Muscle layer of colon (tissue), 2 donors: ENCODE data around the gene PDE12.

Source experiments
- H3K27ac ChIP-seq: one replicate; pipeline ENCODE4 v1.7.0; 2013; ENCODE audit warnings: low read depth, mild to moderate bottlenecking, low read length, moderate library complexity
- H3K27me3 ChIP-seq, 2 donors: one replicate each; pipeline ENCODE4 v1.7.0; 2013; ENCODE audit warnings: low read length in 2 of 2, mild to moderate bottlenecking in 2 of 2; ENCODE audit not compliant: insufficient read depth in 2 of 2, control insufficient read depth in 1 of 2
- H3K36me3 ChIP-seq: one replicate; pipeline ENCODE4 v1.7.0; 2013; ENCODE audit warnings: mild to moderate bottlenecking, low read length; ENCODE audit not compliant: insufficient read depth
- H3K4me1 ChIP-seq: one replicate; pipeline ENCODE4 v1.7.0; 2013; ENCODE audit warnings: mild to moderate bottlenecking, low read length; ENCODE audit not compliant: insufficient read depth
- H3K4me3 ChIP-seq, 2 donors: one replicate each; pipeline ENCODE4 v1.7.0; 2013; ENCODE audit warnings: low read length in 2 of 2, low read depth in 1 of 2, mild to moderate bottlenecking in 1 of 2, moderate library complexity in 1 of 2
- H3K9ac ChIP-seq: one replicate; pipeline ENCODE4 v1.7.0; 2013; ENCODE audit warnings: low read length
- H3K9me3 ChIP-seq: one replicate; pipeline ENCODE4 v1.7.0; 2013; ENCODE audit warnings: mild to moderate bottlenecking, low read length
- donor health status: abdominal sarcoma.
- donor health status: Adenocarcinoma of cecum.

Gene PDE12

DNA sequence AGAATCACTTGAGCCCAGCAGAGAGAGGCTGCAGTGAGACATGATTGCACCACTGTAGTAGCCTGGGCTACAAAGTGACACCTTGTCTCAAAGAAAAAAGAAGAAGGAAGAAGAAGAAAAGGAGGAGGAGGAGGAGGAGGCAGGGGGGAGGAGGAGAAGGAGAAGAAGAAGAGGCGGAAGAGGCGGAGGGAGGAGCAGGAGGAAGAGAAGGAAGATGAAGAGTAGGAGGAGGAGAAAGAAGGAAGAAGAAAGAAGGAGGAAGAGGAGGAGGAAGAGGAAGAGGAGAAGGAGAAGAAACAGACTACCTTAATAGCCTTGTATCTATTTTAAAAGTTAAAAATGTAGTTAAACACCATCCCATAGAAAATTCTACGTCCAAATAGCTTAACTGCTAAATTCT, 60.2 kb downstream of the PDE12 start:
- Histone ChIP-seq H3K4me3 (no peak overlapping the region), H3K27ac (no peak overlapping the region), H3K27me3 (no peaks in the 10 kb centered on the region), H3K9ac (no peak overlapping the region), H3K36me3 (no peaks in the 10 kb centered on the region), H3K4me1 (no peaks in the 10 kb centered on the region), H3K9me3 (no peaks in the 10 kb centered on the region)
